ENCODE measurements around the gene ACP1. TPM values are rescaled to one million over a fixed set of nuclear protein-coding genes. Genes with fewer than 3 reads are reported as not detected.

ACP1 gene
- total RNA-seq, 3 donors from 2014 or later (not counting 1 experiment from before 2014, with no cell fraction given) = 87.2 to 104 (median 102) TPM

DNA sequence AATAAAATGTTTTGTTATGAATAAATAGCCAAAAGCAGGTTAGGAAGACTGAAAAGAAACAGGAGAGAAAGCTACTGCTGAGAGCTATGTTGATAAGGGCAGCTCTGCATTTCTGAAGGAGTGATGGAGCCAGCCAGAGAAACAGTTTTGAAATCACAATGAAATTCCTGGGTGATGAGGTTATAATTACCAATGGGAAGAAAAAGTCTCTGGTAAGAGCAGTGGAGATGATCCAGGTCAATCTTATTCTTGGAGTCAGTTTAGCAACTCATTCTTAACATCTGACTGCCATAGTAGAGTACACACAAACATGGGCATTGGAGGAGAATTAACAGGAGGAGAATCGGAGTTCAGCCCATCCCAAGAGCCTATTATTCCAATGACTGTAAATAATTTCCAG lies 20.8 kb downstream of the ACP1 start:
- Mint-ChIP-seq H3K36me3 (no peaks in the 10 kb centered on the region), H3K4me3 (peak overlapping the region; percentile 65), H3K27me3 (ENCODE audit: low read depth in 2 of 2) (peaks cover 0 to 12% of the 10 kb centered on the region in 2 donors), H3K27ac (no peak overlapping the region), H3K9me3 (no peaks in the 10 kb centered on the region), H3K4me1 (peaks cover 0 to 9% of the 10 kb centered on the region in 2 donors)
- intact Hi-C loops (cut with micrococcal nuclease) = no loop called here
- H3K4me1 ChIP-seq (ENCODE audit: control insufficient read depth, insufficient read depth, low read length) = peaks cover 20% of the 10 kb centered on the region
- no peak for ATAC-seq
- H3K9me3 ChIP-seq (ENCODE audit: control insufficient read depth, insufficient read depth, low read length) = no peaks in the 10 kb centered on the region
- TF ChIP-seq, protein P1, sequence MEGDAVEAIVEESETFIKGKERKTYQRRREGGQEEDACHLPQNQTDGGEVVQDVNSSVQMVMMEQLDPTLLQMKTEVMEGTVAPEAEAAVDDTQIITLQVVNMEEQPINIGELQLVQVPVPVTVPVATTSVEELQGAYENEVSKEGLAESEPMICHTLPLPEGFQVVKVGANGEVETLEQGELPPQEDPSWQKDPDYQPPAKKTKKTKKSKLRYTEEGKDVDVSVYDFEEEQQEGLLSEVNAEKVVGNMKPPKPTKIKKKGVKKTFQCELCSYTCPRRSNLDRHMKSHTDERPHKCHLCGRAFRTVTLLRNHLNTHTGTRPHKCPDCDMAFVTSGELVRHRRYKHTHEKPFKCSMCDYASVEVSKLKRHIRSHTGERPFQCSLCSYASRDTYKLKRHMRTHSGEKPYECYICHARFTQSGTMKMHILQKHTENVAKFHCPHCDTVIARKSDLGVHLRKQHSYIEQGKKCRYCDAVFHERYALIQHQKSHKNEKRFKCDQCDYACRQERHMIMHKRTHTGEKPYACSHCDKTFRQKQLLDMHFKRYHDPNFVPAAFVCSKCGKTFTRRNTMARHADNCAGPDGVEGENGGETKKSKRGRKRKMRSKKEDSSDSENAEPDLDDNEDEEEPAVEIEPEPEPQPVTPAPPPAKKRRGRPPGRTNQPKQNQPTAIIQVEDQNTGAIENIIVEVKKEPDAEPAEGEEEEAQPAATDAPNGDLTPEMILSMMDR (IDR thresholded peaks at IDR 0.05) = no peak
- no peak for DNase-seq
- 100% methylated on average over 1 of the region's 1 CpG for WGBS (ENCODE audit: insufficient coverage)
- H3K4me3 ChIP-seq (ENCODE audit: low read length) = no peak overlapping the region
- H3K27ac ChIP-seq (ENCODE audit: low read length) = no peak overlapping the region
- peaks cover 12% of the 10 kb centered on the region for H3K36me3 ChIP-seq (ENCODE audit: control insufficient read depth, insufficient read depth, low read length)
- H3K27me3 ChIP-seq (ENCODE audit: control insufficient read depth, insufficient read depth, low read length) = peaks cover 15% of the 10 kb centered on the region

DNA sequence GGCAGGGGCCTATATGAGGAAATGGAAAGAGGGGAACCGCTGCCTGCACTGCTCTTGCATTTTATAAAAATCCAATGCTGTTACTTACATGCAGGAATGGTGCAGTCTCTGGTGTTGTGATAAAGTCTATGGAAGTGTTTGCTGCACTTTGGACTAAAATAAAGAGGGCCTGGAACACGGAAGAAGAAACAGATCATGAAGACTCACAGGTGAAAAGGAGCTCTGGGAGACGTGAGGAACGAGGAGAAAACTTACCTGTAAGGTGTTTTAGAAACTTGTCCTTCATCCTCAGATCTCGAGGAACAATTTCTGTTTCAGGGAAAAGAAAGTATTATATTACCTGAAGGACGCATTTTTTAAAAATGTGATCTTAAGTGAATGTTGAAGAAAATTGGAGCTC lies 21.3 kb downstream of the ACP1 start:
- Mint-ChIP-seq H3K27me3 (ENCODE audit: low read depth in 2 of 2) (peaks cover 0 to 12% of the 10 kb centered on the region in 2 donors), H3K9me3 (no peaks in the 10 kb centered on the region), H3K4me1 (peaks cover 0 to 9% of the 10 kb centered on the region in 2 donors), H3K4me3 (peak overlapping the region; percentile 65), H3K36me3 (no peaks in the 10 kb centered on the region), H3K27ac (no peak overlapping the region)
- Histone ChIP-seq H3K36me3 (ENCODE audit: control insufficient read depth, insufficient read depth, low read length) (peaks cover 7% of the 10 kb centered on the region), H3K4me3 (ENCODE audit: low read length) (no peak overlapping the region), H3K9me3 (ENCODE audit: control insufficient read depth, insufficient read depth, low read length) (no peaks in the 10 kb centered on the region), H3K27ac (ENCODE audit: low read length) (no peak overlapping the region), H3K4me1 (ENCODE audit: control insufficient read depth, insufficient read depth, low read length) (peaks cover 20% of the 10 kb centered on the region), H3K27me3 (ENCODE audit: control insufficient read depth, insufficient read depth, low read length) (peaks cover 16% of the 10 kb centered on the region)
- WGBS (ENCODE audit: insufficient coverage) = 91% methylated on average over 6 of the region's 6 CpGs
- DNase-seq = no peak
- no peak for ATAC-seq
- TF ChIP-seq, protein P1 (IDR thresholded peaks at IDR 0.05) = no peak
- intact Hi-C loops (cut with micrococcal nuclease) = no loop called here

DNA sequence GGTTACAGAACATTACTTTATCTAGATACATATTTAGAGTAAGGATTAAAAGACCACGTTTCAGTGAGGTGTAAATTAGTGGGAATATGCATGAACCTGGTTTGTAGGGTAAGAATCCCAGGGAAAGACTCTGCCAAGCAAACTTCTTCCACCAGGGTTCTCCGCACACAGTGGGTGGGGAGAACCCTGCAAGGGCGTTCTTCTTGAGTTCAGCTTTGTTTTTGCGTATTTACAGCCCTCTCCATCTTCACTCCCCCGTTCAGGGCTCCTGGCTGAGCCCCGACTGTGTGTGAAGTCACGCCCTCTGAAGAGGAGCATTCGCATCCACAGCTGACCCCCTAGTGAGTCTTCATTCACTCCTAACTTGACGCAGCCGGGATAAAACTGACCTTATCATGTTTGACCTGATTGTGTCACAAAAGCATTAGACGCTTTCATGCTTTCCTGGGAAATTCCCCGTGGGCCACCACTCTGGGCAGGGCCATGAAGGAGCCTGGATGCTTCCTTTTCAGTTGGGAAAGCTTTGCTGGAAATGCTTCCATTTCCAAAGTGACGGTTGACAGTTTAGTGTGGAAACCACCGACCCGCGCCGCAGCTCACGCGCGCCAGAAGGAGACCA lies 22.1 kb downstream of the ACP1 start:
- DNase-seq = no peak
- H3K27me3 Mint-ChIP-seq (ENCODE audit: low read depth in 2 of 2) = peaks cover 0 to 12% of the 10 kb centered on the region in 2 donors
- no peak for ATAC-seq
- peak overlapping the region; percentile 62 for H3K4me3 Mint-ChIP-seq
- whole genome bisulfite sequencing (ENCODE audit: insufficient coverage) = 39% methylated on average over 20 of the region's 20 CpGs
- TF ChIP-seq, protein P1 (IDR thresholded peaks at IDR 0.05) = no peak
- no peaks in the 10 kb centered on the region for H3K36me3 Mint-ChIP-seq
- H3K27ac Mint-ChIP-seq = no peak overlapping the region
- no peaks in the 10 kb centered on the region for H3K9me3 ChIP-seq (ENCODE audit: control insufficient read depth, insufficient read depth, low read length)
- intact Hi-C loops (cut with micrococcal nuclease) = no loop called here
- peaks cover 20% of the 10 kb centered on the region for H3K4me1 ChIP-seq (ENCODE audit: control insufficient read depth, insufficient read depth, low read length)
- H3K9me3 Mint-ChIP-seq = no peaks in the 10 kb centered on the region
- peaks cover 0 to 9% of the 10 kb centered on the region in 2 donors for H3K4me1 Mint-ChIP-seq
- H3K4me3 ChIP-seq (ENCODE audit: low read length) = no peak overlapping the region
- H3K27ac ChIP-seq (ENCODE audit: low read length) = no peak overlapping the region
- peaks cover 3% of the 10 kb centered on the region for H3K36me3 ChIP-seq (ENCODE audit: control insufficient read depth, insufficient read depth, low read length)
- peaks cover 16% of the 10 kb centered on the region for H3K27me3 ChIP-seq (ENCODE audit: control insufficient read depth, insufficient read depth, low read length)

DNA sequence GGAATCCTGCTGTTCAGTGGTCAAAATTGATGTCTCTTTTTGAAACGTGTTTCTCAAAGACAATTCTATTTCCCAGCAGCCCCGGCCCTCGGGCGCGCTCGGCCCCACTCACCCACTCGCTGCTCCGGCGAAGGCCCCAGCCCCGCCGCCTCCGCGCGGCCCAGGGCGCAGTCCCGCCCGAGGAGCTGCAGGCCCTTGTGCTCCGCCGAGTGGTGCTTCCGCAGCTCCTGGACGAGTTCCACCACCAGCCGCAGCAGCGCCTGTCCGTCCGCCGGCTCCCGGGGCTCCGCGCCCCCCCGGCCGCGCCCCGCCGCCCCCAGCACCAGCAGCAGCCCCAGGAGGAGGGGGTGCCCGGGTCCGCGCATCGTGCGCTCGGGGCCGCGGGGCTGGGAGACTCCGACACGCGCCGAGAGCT lies 22.7 kb downstream of the ACP1 start:
- ATAC-seq = peak in 2 of 3 donors; percentile 49 to 70
- WGBS (ENCODE audit: insufficient coverage) = 1% methylated on average over 45 of the region's 46 CpGs
- no peaks in the 10 kb centered on the region for H3K36me3 ChIP-seq (ENCODE audit: control insufficient read depth, insufficient read depth, low read length)
- H3K4me3 ChIP-seq (ENCODE audit: low read length) = no peak overlapping the region
- Mint-ChIP-seq H3K4me1 (peaks cover 0 to 9% of the 10 kb centered on the region in 2 donors), H3K9me3 (no peaks in the 10 kb centered on the region), H3K4me3 (peak overlapping the region; percentile 21), H3K27me3 (ENCODE audit: low read depth in 2 of 2) (peaks cover 0 to 12% of the 10 kb centered on the region in 2 donors), H3K36me3 (no peaks in the 10 kb centered on the region), H3K27ac (no peak overlapping the region)
- H3K4me1 ChIP-seq (ENCODE audit: control insufficient read depth, insufficient read depth, low read length) = peaks cover 20% of the 10 kb centered on the region
- peaks cover 16% of the 10 kb centered on the region for H3K27me3 ChIP-seq (ENCODE audit: control insufficient read depth, insufficient read depth, low read length)
- intact Hi-C loops (cut with micrococcal nuclease) = no loop called here
- no peaks in the 10 kb centered on the region for H3K9me3 ChIP-seq (ENCODE audit: control insufficient read depth, insufficient read depth, low read length)
- no peak overlapping the region for H3K27ac ChIP-seq (ENCODE audit: low read length)
- peak in 1 of 2 donors; percentile 18 for DNase-seq
- TF ChIP-seq, protein P1 (IDR thresholded peaks at IDR 0.05) = no peak
